ENCODE data around the gene CACNA2D3.

Gene CACNA2D3

GRCh38 chr3:54273791-54274190 lies 151.4 kb downstream of the CACNA2D3 start:
- no peak for DNase-seq
- no peaks in the 10 kb centered on the region for H3K4me1 ChIP-seq
- H3K9me3 ChIP-seq = peaks cover 0 to 8% (median 0%) of the 10 kb centered on the region in 3 donors
- H3K36me3 ChIP-seq = no peaks in the 10 kb centered on the region
- no peak overlapping the region for H3K27ac ChIP-seq
- TF ChIP-seq CTCF (IDR thresholded peaks at IDR 0.05) = no peak
- no peak overlapping the region for H3K4me3 ChIP-seq
- no peaks in the 10 kb centered on the region for H3K27me3 ChIP-seq
- intact Hi-C loops (cut with DNase I; ENCODE audit: low total_unique reads) = no loop called here

DNA sequence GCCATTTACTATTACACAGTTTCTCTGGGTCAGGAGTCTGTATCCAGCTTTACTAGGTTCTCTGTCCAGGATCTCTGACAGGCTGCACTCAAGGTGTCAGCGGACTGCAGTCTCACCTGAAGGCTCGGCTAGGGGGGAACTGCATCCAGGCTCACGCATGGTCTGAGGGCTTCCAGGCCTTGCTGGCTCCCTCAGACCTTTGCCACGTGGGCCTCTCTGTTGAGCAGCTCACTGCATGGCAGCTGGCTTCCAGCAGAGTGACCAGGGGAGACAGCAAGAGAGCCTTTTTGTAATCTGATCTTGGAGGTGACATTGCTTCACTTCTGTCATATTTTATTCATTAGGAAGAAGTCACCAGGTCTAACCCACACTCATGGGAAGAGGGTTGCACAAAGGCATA lies 152.3 kb downstream of the CACNA2D3 start:
- DNase-seq = no peak
- intact Hi-C loops (cut with DNase I; ENCODE audit: low total_unique reads) = no loop called here

GRCh38 chr3:54279005-54279583 lies 156.7 kb downstream of the CACNA2D3 start:
- Histone ChIP-seq H3K4me1 (no peaks in the 10 kb centered on the region), H3K9me3 (peaks cover 0 to 8% (median 0%) of the 10 kb centered on the region in 3 donors), H3K4me3 (no peak overlapping the region), H3K36me3 (no peaks in the 10 kb centered on the region), H3K27ac (no peak overlapping the region), H3K27me3 (peaks cover 0 to 3% of the 10 kb centered on the region in 2 donors)
- no peak for DNase-seq
- TF ChIP-seq CTCF (IDR thresholded peaks at IDR 0.05) = no peak
- intact Hi-C loops (cut with DNase I; ENCODE audit: low total_unique reads) = no loop called here

More for the DNA sequence above, 152.3 kb downstream of the CACNA2D3 start:
- Histone ChIP-seq H3K36me3 (no peaks in the 10 kb centered on the region), H3K27ac (no peak overlapping the region), H3K4me3 (no peak overlapping the region), H3K9me3 (peaks cover 0 to 8% (median 0%) of the 10 kb centered on the region in 3 donors), H3K27me3 (no peaks in the 10 kb centered on the region), H3K4me1 (no peaks in the 10 kb centered on the region)
- no peak for TF ChIP-seq CTCF (IDR thresholded peaks at IDR 0.05)

DNA sequence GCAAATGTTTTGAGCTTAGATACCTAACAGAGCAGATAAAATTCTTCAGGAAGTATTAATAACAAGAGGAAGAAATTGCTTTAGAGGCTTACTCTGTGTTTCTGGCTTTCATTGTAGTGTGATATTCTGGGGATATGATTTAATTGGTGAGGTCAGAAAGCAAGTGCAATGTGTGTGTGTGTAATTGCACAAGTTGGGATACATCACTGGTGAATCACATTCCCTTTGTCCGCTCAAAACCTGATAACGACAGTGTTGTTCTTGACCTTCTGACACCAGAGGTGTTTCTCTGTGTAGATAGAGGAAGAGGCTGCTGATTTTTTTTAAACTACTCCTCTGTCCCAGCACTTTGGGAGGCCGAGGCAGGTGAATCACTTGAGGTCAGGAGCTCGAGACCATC lies 161.1 kb downstream of the CACNA2D3 start:
- H3K4me1 ChIP-seq = no peaks in the 10 kb centered on the region
- no peak for TF ChIP-seq CTCF (IDR thresholded peaks at IDR 0.05)
- DNase-seq = no peak
- H3K9me3 ChIP-seq = no peaks in the 10 kb centered on the region
- no peak overlapping the region for H3K27ac ChIP-seq
- no peak overlapping the region for H3K4me3 ChIP-seq
- no peaks in the 10 kb centered on the region for H3K36me3 ChIP-seq
- intact Hi-C loops (cut with DNase I; ENCODE audit: low total_unique reads) = no loop called here
- peaks cover 0 to 3% of the 10 kb centered on the region in 2 donors for H3K27me3 ChIP-seq

DNA sequence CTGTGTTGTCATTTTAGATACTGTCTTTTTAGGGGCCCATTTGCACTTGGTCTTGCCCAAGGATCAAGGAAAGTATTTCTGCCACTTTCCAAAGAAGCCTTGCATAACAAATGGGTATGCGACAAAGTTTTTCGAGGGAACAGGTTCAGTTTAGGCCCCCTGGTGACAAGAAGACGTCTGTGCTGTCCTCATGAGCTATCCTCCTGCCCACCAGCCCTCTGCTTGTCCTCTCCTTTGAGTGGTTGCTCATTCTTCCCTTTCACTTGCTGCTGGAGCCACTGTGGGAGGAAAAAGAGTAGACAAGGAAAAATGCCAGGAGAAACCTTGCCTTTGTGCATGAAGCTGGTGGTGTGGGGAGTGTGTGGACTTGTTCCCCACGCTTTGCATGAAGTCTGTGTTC lies 171.9 kb downstream of the CACNA2D3 start:
- H3K27me3 ChIP-seq = no peaks in the 10 kb centered on the region
- H3K4me3 ChIP-seq = no peak overlapping the region
- no peak for DNase-seq
- no peaks in the 10 kb centered on the region for H3K4me1 ChIP-seq
- intact Hi-C loops (cut with DNase I; ENCODE audit: low total_unique reads) = no loop called here
- H3K27ac ChIP-seq = no peak overlapping the region
- no peak for TF ChIP-seq CTCF (IDR thresholded peaks at IDR 0.05)
- H3K9me3 ChIP-seq = no peaks in the 10 kb centered on the region
- no peaks in the 10 kb centered on the region for H3K36me3 ChIP-seq

- Histone ChIP-seq H3K36me3 (no peaks in the 10 kb centered on the region), H3K27ac (no peak overlapping the region), H3K9me3 (no peaks in the 10 kb centered on the region), H3K4me1 (no peaks in the 10 kb centered on the region), H3K27me3 (no peaks in the 10 kb centered on the region), H3K4me3 (no peak overlapping the region)
- no peak for TF ChIP-seq CTCF (IDR thresholded peaks at IDR 0.05)
- intact Hi-C loops (cut with DNase I; ENCODE audit: low total_unique reads) = no loop called here
- DNase-seq = no peak
These were observed 174.2 kb downstream of the CACNA2D3 start for GRCh38 chr3:54296531-54296930.
